Measurements from ENCODE around the gene HOATZ.

DNA sequence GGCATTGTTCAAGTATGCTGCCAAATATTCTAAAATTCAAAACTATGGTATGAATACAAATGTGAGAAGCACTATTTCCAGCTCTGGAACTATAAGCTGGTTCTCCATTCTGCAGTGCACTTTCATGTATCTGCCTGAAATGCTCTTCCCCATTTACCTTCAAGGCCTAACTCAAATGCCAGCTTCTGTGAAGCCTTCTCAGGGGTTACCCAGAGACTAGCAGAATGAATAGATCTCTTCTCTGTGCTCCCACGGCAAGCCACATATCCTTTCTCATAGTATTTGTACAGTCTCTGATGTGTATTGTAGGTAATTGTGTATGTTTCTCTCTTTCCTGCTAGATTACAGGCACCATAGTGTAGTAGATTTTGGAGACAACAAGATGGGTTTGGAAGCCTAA is 4.1 kb downstream of the HOATZ start:
- TF ChIP-seq, protein P1, sequence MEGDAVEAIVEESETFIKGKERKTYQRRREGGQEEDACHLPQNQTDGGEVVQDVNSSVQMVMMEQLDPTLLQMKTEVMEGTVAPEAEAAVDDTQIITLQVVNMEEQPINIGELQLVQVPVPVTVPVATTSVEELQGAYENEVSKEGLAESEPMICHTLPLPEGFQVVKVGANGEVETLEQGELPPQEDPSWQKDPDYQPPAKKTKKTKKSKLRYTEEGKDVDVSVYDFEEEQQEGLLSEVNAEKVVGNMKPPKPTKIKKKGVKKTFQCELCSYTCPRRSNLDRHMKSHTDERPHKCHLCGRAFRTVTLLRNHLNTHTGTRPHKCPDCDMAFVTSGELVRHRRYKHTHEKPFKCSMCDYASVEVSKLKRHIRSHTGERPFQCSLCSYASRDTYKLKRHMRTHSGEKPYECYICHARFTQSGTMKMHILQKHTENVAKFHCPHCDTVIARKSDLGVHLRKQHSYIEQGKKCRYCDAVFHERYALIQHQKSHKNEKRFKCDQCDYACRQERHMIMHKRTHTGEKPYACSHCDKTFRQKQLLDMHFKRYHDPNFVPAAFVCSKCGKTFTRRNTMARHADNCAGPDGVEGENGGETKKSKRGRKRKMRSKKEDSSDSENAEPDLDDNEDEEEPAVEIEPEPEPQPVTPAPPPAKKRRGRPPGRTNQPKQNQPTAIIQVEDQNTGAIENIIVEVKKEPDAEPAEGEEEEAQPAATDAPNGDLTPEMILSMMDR (IDR thresholded peaks at IDR 0.05; ENCODE audit: low read depth, low read length), result no peak
- no peak for TF ChIP-seq EZH2phosphoT487 (IDR thresholded peaks at IDR 0.05; ENCODE audit: low read depth)
